SU-DHL-6 (cell line): ENCODE data around the gene GLS.

Experiments
- H2AFZ ChIP-seq: fragments of 200-600 bp; sonication (generic); 2 replicates; pipeline ENCODE4 v1.6.1; 2014; ENCODE audit warnings: low read depth, mild to moderate bottlenecking, moderate library complexity, mixed read lengths, antibody characterized with exemption, low read length; ENCODE audit not compliant: severe bottlenecking
- H3F3A ChIP-seq: fragments of 200-600 bp; shearing (Covaris generic); 2 replicates; pipeline ENCODE4 v1.6.0; 2016; ENCODE audit warnings: antibody characterized with exemption, mild to moderate bottlenecking; ENCODE audit not compliant: insufficient read depth
- H3K27ac ChIP-seq: fragments of 200-600 bp; sonication (generic); 2 replicates; pipeline ENCODE4 v1.5.1; 2016; ENCODE audit warnings: low read depth, mild to moderate bottlenecking, low read length, moderate library complexity, mixed read lengths
- H3K27me3 ChIP-seq: fragments of 200-600 bp; sonication (generic), shearing (Covaris generic); 2 replicates; pipeline ENCODE4 v1.6.0; 2014; ENCODE audit warnings: mild to moderate bottlenecking, low read length
- H3K36me3 ChIP-seq: fragments of 200-600 bp; sonication (generic); 2 replicates; pipeline ENCODE4 v1.6.1; 2014; ENCODE audit warnings: mild to moderate bottlenecking, low read length, mixed read lengths
- H3K4me2 ChIP-seq: fragments of 300-600, 200-600 bp; shearing (Covaris generic), sonication (generic); 2 replicates; pipeline ENCODE4 v1.6.0; 2014; ENCODE audit warnings: low read length, low read depth, mild to moderate bottlenecking; ENCODE audit not compliant: poor library complexity, severe bottlenecking
- H3K4me3 ChIP-seq: fragments of 200-600 bp; sonication (generic); 2 replicates; pipeline ENCODE4 v1.5.1; 2014; ENCODE audit warnings: antibody characterized with exemption, low read length, mild to moderate bottlenecking, mixed read lengths; ENCODE audit not compliant: insufficient read depth, poor library complexity, severe bottlenecking
- H3K79me2 ChIP-seq: fragments of 200-600 bp; sonication (generic); 2 replicates; pipeline ENCODE4 v1.6.1; 2014; ENCODE audit warnings: mild to moderate bottlenecking, low read length, moderate library complexity; ENCODE audit not compliant: insufficient read depth
- H3K9ac ChIP-seq: fragments of 200-600 bp; sonication (generic); 2 replicates; pipeline ENCODE4 v1.7.0; 2014; ENCODE audit warnings: mild to moderate bottlenecking, low read length
- H3K9me2 ChIP-seq: fragments of 200-600 bp; sonication (generic); replicated peaks from 2 replicates; pipeline ENCODE4 v1.6.1; 2014; ENCODE audit warnings: low read length; ENCODE audit not compliant: insufficient read depth
- H3K9me3 ChIP-seq: fragments of 200-600 bp; sonication (generic); 2 replicates; pipeline ENCODE4 v1.6.1; 2014; ENCODE audit warnings: low read length, mixed read lengths; ENCODE audit not compliant: insufficient read depth
- H4K20me1 ChIP-seq: fragments of 200-600 bp; sonication (generic); 2 replicates; pipeline ENCODE4 v1.6.1; 2014; ENCODE audit warnings: low read depth, mild to moderate bottlenecking, antibody characterized with exemption, low read length, moderate library complexity, mixed read lengths
- EZH2phosphoT487 ChIP-seq: fragments of 200-600 bp; sonication (generic), shearing (Covaris generic); conservative IDR thresholded peaks from 2 replicates; pipeline ENCODE4 v1.6.1; 2018; ENCODE audit warnings: mild to moderate bottlenecking, antibody characterized with exemption, low read length, moderate library complexity, mixed read lengths
- TF ChIP-seq, protein P1 (sequence below): fragments of 200-600 bp; sonication (generic); IDR thresholded peaks from one replicate; pipeline ENCODE4 v1.5.1; 2017; ENCODE audit warnings: antibody characterized with exemption, mild to moderate bottlenecking, low read length, moderate library complexity; ENCODE audit not compliant: insufficient read depth, poor library complexity, severe bottlenecking

GLS gene

GRCh38 chr2:191006997-191007783, 126.6 kb downstream of the GLS start:
- Histone ChIP-seq H4K20me1 (no peaks in the 10 kb centered on the region), H3K9me3 (no peaks in the 10 kb centered on the region), H3K4me3 (no peak overlapping the region), H3K9ac (no peak overlapping the region), H3K79me2 (no peaks in the 10 kb centered on the region), H3K9me2 (no peaks in the 10 kb centered on the region), H3K36me3 (peaks cover 15% of the 10 kb centered on the region; the same call in 1 of the 2 replicates), H3F3A (no peaks in the 10 kb centered on the region), H3K4me2 (no peak overlapping the region), H3K27ac (no peak overlapping the region), H3K27me3 (no peaks in the 10 kb centered on the region), H2AFZ (no peak overlapping the region)
- TF ChIP-seq, protein P1, sequence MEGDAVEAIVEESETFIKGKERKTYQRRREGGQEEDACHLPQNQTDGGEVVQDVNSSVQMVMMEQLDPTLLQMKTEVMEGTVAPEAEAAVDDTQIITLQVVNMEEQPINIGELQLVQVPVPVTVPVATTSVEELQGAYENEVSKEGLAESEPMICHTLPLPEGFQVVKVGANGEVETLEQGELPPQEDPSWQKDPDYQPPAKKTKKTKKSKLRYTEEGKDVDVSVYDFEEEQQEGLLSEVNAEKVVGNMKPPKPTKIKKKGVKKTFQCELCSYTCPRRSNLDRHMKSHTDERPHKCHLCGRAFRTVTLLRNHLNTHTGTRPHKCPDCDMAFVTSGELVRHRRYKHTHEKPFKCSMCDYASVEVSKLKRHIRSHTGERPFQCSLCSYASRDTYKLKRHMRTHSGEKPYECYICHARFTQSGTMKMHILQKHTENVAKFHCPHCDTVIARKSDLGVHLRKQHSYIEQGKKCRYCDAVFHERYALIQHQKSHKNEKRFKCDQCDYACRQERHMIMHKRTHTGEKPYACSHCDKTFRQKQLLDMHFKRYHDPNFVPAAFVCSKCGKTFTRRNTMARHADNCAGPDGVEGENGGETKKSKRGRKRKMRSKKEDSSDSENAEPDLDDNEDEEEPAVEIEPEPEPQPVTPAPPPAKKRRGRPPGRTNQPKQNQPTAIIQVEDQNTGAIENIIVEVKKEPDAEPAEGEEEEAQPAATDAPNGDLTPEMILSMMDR: no peak
- TF ChIP-seq EZH2phosphoT487: no peak

DNA sequence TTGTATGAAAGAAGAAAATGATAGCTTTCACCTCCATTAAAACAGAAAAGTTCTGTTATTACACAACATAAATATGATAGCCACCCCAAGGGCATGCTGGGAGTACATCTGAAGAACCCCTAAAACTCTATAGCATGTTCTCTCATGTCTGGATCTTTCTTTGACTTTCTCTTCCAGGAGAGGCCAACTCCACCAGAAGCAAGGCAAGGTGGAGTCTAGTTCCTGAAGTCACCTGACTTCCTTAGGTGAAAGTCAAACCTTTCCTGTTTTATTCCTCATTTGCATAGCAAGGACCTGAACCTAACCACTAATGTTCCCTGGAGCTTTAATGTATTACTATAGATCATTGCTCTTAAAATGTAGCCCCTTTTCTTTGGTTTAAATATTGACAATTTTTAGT, 127.7 kb downstream of the GLS start:
- TF ChIP-seq, protein P1: no peak
- no peak for TF ChIP-seq EZH2phosphoT487
- Histone ChIP-seq H3K4me2 (no peak overlapping the region), H3K27ac (no peak overlapping the region), H3K4me3 (no peak overlapping the region), H3K9ac (no peak overlapping the region), H3K9me2 (no peaks in the 10 kb centered on the region), H3F3A (no peaks in the 10 kb centered on the region), H3K79me2 (peaks cover 9% of the 10 kb centered on the region; the same call in 1 of the 2 replicates), H3K9me3 (no peaks in the 10 kb centered on the region), H3K36me3 (peaks cover 15% of the 10 kb centered on the region; the same call in 1 of the 2 replicates), H2AFZ (no peak overlapping the region), H4K20me1 (no peaks in the 10 kb centered on the region), H3K27me3 (no peaks in the 10 kb centered on the region)

GRCh38 chr2:191009541-191010374, 129.1 kb downstream of the GLS start:
- Histone ChIP-seq H3K9me2 (no peaks in the 10 kb centered on the region), H4K20me1 (no peaks in the 10 kb centered on the region), H3K27me3 (no peaks in the 10 kb centered on the region), H3F3A (no peaks in the 10 kb centered on the region), H3K36me3 (peaks cover 15% of the 10 kb centered on the region; the same call in 1 of the 2 replicates), H3K9ac (no peak overlapping the region), H3K9me3 (no peaks in the 10 kb centered on the region), H3K79me2 (peaks cover 12% of the 10 kb centered on the region; the same call in 1 of the 2 replicates), H3K4me3 (no peak overlapping the region), H3K4me2 (no peak overlapping the region), H3K27ac (no peak overlapping the region), H2AFZ (no peak overlapping the region)
- no peak for TF ChIP-seq EZH2phosphoT487
- TF ChIP-seq, protein P1: no peak
